Measurements from ENCODE around the gene RTP5. TPM values are rescaled to one million over a fixed set of nuclear protein-coding genes. Genes with fewer than 3 reads are reported as not detected.

RTP5 gene
- polyA plus RNA-seq, 1 experiment = not detected

DNA sequence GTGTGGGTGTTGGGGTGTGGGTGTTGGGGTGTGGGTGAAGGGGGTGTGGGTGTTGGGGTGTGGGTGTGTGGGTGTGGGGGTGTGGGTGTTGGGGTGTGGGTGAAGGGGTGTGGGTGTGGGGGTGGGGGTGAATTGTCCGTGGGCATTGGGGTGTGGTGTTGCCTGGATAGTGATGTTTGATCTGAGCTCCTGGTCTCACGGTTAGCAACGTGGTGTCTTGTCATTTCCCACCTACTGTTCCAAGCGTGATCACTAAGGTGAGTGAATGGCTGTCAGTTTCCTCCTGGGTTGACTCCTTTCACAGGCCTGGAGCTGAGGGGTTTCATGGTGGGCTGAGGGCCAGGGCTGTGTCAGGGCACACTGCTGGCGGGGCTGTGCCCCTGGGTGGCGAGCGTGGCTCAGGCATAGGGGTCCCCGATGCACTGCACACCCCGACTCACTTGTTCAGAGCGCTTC lies 27.2 kb downstream of the RTP5 start:
- Histone ChIP-seq H3K36me3 (ENCODE audit: control insufficient read depth, insufficient read depth, low read length) (no peaks in the 10 kb centered on the region), H3K27me3 (ENCODE audit: control insufficient read depth, insufficient read depth, low read length) (no peaks in the 10 kb centered on the region; the same call in 1 of the 2 replicates), H3K4me3 (ENCODE audit: low read depth, low read length) (no peak overlapping the region)
- ChIA-PET CTCF (interaction anchor here (0.6 kb wide), 1 partner anchor 128 kb away, joined by 3 read pairs; no protein-coding TSS in a partner anchor), POLR2A (no interaction called here)
- no peak for DNase-seq (ENCODE audit: low read depth)
- TF ChIP-seq, protein P1, sequence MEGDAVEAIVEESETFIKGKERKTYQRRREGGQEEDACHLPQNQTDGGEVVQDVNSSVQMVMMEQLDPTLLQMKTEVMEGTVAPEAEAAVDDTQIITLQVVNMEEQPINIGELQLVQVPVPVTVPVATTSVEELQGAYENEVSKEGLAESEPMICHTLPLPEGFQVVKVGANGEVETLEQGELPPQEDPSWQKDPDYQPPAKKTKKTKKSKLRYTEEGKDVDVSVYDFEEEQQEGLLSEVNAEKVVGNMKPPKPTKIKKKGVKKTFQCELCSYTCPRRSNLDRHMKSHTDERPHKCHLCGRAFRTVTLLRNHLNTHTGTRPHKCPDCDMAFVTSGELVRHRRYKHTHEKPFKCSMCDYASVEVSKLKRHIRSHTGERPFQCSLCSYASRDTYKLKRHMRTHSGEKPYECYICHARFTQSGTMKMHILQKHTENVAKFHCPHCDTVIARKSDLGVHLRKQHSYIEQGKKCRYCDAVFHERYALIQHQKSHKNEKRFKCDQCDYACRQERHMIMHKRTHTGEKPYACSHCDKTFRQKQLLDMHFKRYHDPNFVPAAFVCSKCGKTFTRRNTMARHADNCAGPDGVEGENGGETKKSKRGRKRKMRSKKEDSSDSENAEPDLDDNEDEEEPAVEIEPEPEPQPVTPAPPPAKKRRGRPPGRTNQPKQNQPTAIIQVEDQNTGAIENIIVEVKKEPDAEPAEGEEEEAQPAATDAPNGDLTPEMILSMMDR (IDR thresholded peaks at IDR 0.05; ENCODE audit: insufficient read depth, low read depth, low read length) = no peak

DNA sequence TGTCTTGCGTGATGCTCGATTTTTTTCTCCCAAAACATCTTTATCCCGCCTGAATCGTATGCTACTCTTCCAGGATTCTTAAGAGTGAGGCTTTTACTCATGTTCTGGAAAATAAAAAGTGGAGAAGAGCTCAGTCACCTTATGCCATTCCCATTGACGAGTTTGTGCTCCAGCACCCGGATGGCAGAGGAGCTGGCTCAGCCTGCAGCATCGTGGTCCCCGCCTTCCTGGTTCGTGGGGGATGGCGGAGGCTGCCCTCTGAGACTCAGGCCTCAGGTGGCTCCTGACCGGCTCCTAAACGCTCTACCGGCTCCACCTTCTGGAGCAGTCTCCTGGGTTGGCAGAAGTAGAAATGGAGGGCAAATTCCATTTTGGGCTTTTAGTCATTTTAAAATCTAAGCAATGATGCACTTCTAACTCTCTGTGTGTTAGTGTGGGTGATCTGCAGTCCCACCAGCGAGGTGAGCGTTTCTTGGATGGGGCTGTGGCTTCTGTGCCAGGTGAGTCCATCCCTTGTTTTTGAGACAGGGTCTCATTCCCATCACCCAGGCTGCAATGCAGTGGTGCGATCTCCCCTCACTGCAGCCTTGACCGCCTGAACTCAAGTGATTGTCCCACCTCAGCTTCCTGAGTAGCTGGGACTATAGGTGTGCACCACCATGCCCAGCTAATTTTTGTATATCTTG lies 27.8 kb downstream of the RTP5 start:
- TF ChIP-seq, protein P1 (IDR thresholded peaks at IDR 0.05; ENCODE audit: insufficient read depth, low read depth, low read length) = no peak
- ChIA-PET CTCF (interaction anchor here (0.6 kb wide), 1 partner anchor 128 kb away, joined by 3 read pairs; no protein-coding TSS in a partner anchor), POLR2A (no interaction called here)
- H3K27me3 ChIP-seq (ENCODE audit: control insufficient read depth, insufficient read depth, low read length) = no peaks in the 10 kb centered on the region; the same call in 1 of the 2 replicates
- no peak overlapping the region for H3K4me3 ChIP-seq (ENCODE audit: low read depth, low read length)
- no peak for DNase-seq (ENCODE audit: low read depth)
- H3K36me3 ChIP-seq (ENCODE audit: control insufficient read depth, insufficient read depth, low read length) = no peaks in the 10 kb centered on the region

DNA sequence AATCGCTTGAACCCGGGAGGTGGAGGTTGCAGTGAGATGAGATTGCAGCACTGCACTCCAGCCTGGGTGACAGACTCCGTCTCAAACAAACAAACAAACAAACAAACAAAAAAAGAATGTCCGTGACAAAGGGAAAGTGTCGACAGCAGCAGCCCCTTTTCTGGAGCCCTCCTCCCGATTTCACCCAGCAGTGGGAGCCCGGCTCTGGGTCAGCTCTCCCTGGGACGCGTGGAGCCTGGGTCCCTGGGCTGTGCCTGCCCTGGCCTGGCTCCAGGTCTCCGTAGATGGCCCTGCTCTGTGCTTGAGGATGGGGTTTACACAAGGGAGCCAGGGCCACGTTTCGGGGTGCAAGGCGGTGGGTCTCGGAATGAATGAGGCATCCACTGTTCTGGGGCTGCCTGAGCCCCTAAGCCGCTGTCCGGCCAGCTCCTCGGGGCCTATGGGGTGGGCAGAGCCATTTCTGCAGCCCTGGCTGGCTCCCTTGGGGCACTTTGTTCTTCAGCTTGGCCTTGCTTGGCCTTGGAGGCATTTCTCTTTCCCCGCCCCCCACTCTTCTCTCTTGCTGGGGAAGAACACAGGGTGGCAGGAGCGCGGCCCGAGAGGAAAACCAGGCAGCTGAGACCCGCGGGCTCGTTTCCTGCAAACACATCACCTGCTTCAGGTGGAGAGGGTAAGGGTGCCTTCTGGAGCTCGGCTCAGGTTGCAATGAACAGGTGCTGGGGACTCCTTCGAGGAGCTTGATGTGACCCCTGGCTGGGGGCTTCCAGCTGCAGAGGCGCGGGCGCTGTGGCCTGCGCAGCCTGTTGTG lies 29.1 kb downstream of the RTP5 start:
- DNase-seq (ENCODE audit: low read depth) = no peak
- POLR2A ChIA-PET = no interaction called here

DNA sequence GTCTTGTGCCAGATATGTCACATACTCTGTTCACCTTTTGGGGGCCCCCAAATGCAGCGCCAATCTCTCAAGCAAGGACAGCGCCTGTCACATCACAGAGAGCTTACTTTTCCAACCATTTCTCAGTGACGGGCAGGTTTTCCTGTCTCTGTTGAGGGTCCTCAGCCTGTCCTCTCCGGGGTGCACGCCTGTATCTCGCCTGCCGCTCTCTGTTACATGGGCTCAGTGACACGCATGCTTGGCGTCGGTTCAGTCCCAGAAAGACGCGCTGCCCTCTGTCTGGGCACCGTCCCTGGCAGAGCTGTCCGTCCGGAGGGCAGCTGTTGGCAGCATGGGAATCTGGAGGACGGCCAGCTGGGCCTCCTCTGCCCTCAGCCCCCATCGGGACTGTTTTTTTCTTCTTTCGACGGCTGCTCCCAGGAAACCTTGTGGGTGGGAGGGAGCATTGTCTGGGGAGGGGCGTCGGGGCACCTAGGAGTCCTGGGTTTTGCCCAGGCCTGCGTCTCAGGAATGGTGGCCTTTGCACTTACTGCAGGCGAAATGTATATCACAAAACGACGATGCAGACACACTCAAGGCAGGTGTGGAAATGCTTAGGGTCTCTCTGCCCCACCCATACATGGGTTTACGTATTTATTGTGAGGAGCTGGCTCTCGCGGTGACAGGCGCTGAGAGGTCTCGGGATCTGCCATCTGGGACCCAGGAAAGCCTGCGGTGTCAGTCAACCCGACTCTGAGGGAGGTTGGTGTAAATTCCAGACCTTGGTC lies 30.9 kb downstream of the RTP5 start:
- ChIA-PET CTCF (no interaction called here), POLR2A (no interaction called here)
- TF ChIP-seq, protein P1 (IDR thresholded peaks at IDR 0.05; ENCODE audit: insufficient read depth, low read depth, low read length) = no peak
- Histone ChIP-seq H3K27me3 (ENCODE audit: control insufficient read depth, insufficient read depth, low read length) (no peaks in the 10 kb centered on the region; the same call in 1 of the 2 replicates), H3K36me3 (ENCODE audit: control insufficient read depth, insufficient read depth, low read length) (no peaks in the 10 kb centered on the region), H3K4me3 (ENCODE audit: low read depth, low read length) (no peak overlapping the region)
- DNase-seq (ENCODE audit: low read depth) = no peak

More for the DNA sequence above, 29.1 kb downstream of the RTP5 start:
- no peak overlapping the region for H3K4me3 ChIP-seq (ENCODE audit: low read depth, low read length)
- CTCF ChIA-PET = interaction anchor here (0.9 kb wide), 1 partner anchor 14 kb away, joined by 3 read pairs; no protein-coding TSS in a partner anchor
- no peaks in the 10 kb centered on the region; the same call in 1 of the 2 replicates for H3K27me3 ChIP-seq (ENCODE audit: control insufficient read depth, insufficient read depth, low read length)
- TF ChIP-seq, protein P1 (IDR thresholded peaks at IDR 0.05; ENCODE audit: insufficient read depth, low read depth, low read length) = no peak
- H3K36me3 ChIP-seq (ENCODE audit: control insufficient read depth, insufficient read depth, low read length) = no peaks in the 10 kb centered on the region
